Activated CD8-positive, alpha-beta memory T cell treated with anti-CD3 and anti-CD28 coated beads, Interleukin-2, amount 50 U/mL, for 1 hour (primary cell): ENCODE data around the gene CTBP2.

ENCODE experiments used
- DNase-seq: peaks from one replicate; pipeline ENCODE4 v3.0.0-alpha.2; 2020; ENCODE audit errors: extremely low read depth

CTBP2 gene

DNA sequence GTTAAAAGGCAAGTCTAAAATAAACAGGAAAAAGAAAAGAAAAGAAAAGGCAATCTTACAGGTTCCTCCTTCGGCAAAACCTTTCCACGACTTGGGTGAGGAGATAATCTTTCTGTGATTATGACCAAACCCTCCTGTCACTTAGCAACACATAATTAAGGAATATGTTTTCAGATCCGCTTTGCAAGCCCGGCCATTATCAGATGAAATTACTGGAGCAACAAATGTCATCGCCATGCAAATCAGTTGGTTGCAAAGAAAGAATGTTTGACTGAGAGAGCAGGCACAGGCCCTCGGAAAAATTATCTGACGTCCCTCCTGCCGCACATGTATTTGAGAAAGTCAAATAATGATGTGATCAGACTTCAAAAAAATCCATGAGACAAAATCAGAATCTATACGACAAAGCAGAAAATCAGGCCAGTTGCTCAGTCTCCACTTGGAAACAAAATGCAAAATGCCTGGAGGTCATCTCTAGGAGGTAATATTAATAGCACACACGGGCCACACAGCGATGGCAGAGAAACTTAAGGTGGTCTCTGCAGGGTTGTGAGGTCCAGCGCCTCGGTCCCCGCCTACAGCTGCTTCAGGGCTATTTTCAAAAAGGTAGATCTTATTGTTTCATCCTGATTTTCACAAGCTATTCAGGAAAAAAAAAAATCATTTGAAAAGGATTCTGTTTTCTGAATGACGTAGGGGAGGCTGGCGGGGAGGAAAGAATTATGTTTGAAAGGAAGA is 135.7 kb downstream of the CTBP2 start:
- no peak for DNase-seq

DNA sequence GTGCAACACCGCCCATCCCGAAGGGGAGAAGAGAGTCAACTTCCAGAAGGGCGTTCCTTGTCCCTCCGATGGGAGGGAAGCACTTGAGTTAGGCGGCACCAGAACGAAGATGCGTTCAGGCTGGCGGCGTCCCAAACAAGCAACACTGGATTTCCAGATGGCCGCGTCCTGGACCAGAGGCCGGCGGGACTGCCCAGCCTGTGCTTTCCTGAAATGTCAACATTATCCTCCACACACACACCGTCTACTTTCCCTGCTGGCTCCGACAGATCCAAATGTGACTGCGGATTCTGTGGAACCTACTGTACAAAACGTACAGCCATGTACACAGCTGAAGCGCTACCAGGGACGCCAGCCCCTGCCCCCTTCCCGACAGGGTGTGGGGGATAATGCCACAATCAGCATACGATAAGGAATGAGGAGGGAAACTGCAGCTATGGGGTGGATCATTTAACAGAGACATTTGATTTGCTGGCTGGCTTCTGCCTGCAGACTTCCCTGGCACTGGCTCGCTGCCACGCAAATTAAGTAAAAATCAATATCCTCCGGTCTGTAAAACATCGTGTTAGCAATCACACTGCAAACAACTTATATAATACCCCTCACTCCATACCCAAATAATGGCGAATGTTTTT is 136.4 kb downstream of the CTBP2 start:
- DNase-seq, result no peak

DNA sequence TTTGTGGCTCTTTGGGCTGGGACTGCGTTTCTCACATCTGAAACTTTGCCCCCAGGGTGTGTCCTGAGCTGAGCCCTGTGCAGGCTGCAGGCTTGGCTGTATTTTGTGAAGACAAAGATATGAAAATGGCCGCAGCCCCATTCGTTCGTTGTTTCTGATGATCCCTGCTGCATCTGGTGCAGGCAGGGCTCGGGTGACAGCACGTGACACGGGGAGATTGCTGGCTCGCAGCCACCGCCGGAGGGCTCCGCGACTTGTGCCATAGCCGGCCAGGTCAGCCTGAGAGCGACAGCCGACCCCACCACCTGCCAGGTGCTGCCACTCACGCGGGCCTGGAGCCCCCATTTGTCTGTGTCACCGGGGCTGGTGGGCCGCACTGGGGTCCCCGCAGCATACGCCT is 137.1 kb downstream of the CTBP2 start:
- no peak for DNase-seq

DNA sequence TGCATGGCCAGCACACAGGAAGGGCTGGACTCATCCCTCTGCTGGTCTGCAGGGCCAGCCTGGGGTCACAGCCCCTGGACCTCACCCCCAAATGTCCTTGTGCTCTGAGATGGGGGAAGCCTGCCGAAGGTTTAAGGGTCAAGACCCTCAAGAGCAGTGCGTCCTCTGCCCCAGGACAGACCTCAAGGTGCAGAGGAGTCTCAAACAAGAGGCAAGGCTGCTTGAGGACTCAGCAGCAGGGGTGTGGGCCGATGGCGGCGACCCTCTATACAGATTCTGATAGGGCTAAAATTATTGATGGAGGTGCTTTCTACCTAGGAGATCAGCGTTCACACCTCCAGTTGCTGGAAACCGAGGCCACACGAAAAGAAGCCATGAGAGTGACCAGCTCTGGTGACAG is 137.7 kb downstream of the CTBP2 start:
- no peak for DNase-seq

- DNase-seq, result no peak
Observed at GRCh38 chr10:125021686-125022344, 138.5 kb downstream of the CTBP2 start.

DNA sequence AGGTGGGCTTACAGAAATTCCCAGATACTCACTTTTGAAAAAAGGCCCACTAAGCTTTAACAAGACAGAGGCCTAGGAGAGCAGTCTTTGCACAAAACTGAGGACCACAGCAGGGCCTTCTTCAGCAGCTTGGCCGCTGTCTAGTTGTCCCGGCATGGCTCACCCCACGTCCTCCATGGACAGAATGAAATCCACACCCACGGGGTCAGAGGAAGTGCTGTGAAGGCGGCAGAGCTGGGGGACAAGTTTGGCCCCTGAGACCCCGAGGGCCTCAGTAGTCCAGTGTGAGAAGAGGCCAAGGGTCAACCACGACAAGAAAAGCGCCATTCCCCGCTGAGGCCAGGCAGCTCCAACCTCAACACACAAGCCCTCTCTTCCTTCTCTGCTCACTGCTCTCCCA is 139.5 kb downstream of the CTBP2 start:
- DNase-seq, result no peak

- DNase-seq, result no peak
Observed at GRCh38 chr10:125020386-125020785, 140.0 kb downstream of the CTBP2 start.

- no peak for DNase-seq
Observed at GRCh38 chr10:125018576-125019143, 141.7 kb downstream of the CTBP2 start.

GRCh38 chr10:125017547-125018298 is 142.6 kb downstream of the CTBP2 start:
- DNase-seq, result no peak

DNA sequence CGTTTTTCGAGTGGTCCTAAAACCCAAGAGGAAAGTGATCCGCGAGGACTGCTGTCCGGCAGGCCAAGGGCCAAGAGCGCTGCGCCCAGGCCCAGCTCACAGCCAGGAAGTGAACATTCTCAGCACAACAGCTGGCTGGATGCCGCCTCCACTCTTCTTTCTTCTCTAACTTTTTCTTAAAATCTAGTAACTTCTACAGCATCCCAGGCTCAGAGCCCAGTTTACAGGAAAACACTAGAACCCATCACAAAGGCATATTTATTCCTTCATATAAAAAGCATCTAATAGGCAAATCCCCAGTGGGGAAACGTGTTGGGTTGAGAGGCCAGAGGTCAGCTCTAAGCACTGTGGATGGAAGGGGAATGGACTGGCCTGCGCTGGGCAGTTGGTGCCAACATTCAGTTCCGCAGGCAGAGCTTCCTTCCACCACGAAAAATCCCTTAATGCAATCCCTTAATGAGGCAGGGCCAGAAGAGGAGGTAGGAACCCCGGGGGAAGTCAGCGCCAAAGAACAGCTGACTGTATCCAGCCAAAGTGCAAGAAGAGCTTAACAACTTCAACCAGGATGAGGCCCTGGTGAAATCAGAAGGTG is 143.7 kb downstream of the CTBP2 start:
- no peak for DNase-seq

DNA sequence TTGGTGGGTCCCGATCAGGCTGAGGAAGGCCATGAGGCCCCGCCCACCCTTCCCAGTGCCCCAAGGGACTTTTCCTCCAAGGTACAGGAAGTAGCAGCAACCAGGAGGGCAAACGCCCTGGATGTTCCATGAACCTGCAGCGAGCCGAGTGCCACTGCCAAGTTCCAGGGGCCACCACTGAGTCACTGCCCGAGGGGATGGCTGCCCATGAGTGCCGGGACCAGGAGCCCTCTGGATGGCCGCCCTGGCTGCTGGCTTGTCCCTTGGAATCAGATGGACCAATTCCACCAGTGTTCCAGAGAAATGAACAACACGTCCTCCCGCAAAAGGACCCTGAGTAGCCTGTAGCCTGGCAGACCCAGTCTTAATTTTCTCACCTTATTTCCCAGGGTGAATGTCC is 144.2 kb downstream of the CTBP2 start:
- no peak for DNase-seq

GRCh38 chr10:125015356-125015944 is 144.9 kb downstream of the CTBP2 start:
- DNase-seq, result no peak

DNA sequence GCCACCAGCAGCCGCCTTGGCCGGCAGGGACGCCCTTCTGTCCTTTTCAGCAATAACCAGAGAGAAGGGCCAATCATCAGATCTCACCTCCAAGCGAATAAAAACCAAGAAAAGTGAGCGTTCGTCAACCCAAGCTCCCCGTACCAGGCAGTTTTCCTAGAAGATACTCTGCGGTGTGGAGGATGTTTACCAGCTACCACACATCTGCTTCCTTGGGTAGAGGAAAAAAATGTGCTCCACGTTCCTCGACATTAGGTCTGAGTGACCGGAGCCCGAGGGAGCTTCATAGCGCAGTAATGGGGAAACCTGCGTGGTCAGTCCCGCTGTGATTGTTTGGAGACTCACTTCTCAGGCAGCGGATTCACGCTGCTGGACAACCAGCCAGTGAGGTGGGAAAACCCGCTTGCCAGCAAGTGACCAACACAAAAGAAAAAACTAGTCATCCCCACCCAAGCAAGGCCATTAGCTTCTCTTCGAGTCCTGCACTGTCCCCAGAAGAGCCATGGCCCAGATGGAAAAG is 145.5 kb downstream of the CTBP2 start:
- no peak for DNase-seq

GRCh38 chr10:125014086-125014830 is 146.1 kb downstream of the CTBP2 start:
- DNase-seq, result no peak

DNA sequence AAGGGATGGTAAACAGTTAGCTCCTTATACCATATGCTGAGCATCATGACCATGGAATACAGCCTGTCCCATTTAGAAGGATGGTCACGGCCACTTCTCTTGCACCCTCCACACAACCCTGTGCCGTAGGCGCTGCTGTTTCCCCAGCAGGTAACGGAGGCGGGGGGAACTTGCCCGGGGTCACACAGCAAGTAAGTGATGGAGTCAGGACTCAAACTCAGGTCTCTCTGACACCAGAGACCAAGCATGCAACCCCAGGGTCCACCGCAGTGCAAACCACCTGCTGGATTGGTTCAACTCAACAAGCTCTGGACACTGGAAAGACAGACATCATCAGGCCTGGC is 146.9 kb downstream of the CTBP2 start:
- no peak for DNase-seq

DNA sequence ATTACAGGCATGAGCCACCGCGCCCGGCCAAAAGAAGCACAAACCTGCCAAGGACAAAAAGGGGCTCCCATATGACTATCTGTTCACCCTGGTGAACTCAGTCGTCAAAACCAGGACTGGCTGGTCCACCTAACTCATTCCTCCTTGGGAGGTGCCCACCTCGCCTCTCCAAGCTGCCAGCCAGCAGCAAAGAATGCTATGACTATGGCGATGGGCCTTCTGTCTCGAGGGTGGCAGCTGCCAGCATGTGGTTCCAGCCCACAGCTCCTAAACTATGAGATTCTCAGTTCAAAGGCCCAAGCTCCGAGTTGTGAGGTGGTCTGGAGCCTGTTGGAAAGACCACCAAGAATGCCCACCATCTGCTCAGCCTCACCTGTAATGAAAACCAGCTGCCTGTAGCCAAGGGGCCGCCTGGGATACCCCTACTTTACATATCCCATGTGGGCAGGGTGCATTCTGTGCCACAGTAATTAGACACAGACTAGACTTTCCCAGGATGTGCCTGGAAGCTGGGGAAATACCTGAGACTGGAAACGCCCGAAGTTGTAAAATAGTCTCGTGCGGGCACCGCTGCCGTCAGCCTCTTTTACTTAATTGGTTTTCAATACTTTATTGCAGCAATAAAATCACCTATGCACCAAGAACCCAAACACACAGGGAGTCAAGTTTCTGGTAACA is 147.4 kb downstream of the CTBP2 start:
- DNase-seq, result no peak

DNA sequence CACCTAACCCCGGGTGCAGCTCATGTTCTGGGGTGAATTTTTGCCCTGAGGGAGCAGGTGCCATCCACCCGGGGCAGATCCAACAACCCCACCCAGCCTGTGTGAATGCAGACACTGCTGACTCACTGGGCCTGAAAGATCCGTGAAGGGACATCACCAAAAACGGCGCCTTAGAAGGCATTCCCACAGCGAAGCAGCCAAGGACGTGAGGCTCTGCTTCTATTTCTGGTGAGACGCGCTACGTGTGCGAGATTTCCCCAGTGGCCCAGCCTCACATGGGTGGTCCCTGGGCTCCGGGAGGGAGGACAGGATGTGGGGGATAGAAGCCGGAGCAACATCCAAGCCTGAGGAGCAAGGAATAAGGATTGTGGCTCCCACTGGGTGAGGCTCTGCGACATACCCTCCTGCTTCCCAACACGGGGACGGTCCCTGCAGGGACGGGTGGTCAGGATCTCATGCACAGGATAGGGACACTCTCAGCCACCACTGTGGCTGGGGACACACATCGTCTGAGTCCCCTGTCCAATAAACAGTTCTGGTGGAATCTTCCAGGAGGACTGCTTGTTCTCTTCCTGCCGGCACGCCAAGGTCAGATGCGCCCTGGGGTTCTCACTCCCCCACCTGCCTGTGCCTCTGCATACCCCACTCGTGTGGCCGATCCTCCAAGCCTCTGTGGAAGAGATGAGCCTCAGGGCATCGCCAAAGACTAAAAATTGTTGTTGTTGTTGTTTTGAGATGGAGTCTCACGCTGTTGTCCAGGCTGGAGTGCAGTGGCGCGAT is 148.2 kb downstream of the CTBP2 start:
- no peak for DNase-seq

DNA sequence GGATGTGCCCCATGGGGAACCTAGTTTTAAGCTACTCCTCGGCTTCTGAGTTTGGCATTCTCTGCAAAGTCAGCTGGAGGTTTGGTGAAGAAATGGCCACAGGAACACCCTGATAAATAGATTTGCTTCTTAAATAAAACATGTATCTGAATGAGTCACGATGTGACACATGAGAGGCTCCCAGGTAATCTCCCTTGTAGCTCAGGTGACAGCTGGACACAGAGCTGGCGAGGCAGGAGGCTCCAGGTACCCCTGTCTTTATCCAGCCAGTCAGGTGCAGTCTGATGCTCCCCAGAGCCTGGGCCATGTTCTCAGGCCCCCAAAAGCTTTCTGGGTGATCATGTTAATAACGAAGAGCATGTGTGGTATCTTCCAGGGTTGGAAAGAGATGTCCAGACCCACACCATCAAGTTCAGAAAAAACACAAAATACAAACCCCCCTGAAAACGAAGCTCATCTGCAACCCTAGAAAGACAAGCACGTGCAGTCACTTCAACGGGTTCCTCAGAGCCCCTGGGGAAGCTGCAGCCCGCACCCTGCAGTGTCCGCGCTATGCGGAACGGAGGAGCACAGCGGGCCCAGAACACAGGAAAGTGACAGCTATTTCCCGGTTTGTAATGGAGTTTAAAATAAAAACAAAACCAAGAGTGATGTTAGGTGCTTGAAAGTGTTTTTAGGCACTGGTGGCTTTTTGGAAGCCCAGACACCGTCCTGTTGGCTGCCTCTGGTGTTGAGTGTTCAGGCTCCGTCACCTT is 149.0 kb downstream of the CTBP2 start:
- DNase-seq, result no peak
